B cell (primary cell): ENCODE results near the gene NSF.

Experiments
- CTCF ChIP-seq: fragments of 200-600 bp; IDR thresholded peaks from one replicate; pipeline ENCODE4 v1.8.0; 2022; ENCODE audit warnings: antibody characterized with exemption, mild to moderate bottlenecking
- EZH2 ChIP-seq: IDR thresholded peaks from 2 replicates; pipeline ENCODE4 v1.6.1; 2012; ENCODE audit warnings: borderline replicate concordance, low read depth, mild to moderate bottlenecking, moderate library complexity, low read length; ENCODE audit not compliant: insufficient read depth, poor library complexity, severe bottlenecking

- TF ChIP-seq CTCF: no peak
- no peak for TF ChIP-seq EZH2
Observed at GRCh38 chr17:46765453-46765852, 175.0 kb downstream of the NSF start.
